Activated T-helper 9 cell treated with anti-CD3 and anti-CD28 coated beads, Interleukin-2, amount 50 U/mL, for 16 hours (primary cell): Measurements from ENCODE around the gene HOXB5.

Experiments
- DNase-seq: peaks from one replicate; pipeline ENCODE4 v3.0.0-alpha.2; 2020; ENCODE audit warnings: low read depth

HOXB5 gene

DNA sequence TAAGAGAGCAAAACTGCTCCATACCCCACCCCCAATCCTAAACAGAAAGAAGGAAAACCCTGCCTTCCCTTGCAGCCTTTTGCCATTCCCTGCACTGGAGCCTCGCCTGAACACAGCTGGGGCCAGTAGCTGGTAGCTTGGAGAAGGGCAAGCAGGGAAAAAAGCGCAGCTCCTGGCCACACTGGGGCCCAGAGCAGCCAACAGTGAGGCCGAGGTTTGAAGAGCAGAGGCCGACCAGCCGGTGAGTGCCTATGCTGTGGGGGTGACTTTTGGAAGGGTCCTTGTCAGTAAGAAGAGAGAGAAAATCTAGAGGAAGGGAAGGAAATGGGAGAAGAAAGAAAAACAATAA lies 35.8 kb upstream of the HOXB5 start:
- no peak for DNase-seq

DNA sequence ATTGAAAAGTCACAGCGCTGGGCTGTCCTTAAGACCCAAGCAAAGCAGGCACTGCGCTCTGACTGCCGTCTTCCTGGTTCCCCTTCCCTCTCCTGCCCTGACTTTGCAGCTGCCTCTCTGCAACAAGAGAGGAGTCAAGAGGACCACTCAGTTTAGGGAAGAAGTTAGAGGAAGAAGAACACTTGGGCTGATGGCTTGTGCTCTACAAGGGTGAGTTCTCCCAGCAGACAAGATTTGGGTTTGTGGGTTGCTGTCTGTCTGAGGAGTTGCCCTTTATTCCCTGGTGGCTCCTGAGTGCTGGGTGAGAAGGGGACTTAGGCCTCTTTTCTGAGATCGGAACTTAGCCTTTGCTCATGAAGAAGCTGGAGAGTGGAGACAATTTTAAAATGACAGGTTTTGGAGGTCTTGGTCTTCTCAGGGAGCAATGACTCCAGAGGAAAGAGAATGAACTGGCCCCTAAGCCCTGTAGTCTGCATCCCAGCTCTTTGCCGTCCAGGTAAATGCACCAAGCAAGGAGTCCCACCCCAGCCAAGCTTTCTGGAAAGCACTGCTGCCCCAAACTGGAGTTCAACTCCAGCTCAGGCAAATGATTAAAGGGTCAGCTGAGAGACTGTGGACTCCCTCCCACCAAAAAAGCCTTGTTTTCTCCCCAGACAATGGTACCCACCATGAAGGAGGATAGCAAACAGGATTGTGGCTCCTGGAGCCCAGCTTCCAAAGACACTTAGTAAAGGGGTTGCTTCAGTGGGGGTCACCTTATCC lies 35.3 kb upstream of the HOXB5 start:
- no peak for DNase-seq

DNA sequence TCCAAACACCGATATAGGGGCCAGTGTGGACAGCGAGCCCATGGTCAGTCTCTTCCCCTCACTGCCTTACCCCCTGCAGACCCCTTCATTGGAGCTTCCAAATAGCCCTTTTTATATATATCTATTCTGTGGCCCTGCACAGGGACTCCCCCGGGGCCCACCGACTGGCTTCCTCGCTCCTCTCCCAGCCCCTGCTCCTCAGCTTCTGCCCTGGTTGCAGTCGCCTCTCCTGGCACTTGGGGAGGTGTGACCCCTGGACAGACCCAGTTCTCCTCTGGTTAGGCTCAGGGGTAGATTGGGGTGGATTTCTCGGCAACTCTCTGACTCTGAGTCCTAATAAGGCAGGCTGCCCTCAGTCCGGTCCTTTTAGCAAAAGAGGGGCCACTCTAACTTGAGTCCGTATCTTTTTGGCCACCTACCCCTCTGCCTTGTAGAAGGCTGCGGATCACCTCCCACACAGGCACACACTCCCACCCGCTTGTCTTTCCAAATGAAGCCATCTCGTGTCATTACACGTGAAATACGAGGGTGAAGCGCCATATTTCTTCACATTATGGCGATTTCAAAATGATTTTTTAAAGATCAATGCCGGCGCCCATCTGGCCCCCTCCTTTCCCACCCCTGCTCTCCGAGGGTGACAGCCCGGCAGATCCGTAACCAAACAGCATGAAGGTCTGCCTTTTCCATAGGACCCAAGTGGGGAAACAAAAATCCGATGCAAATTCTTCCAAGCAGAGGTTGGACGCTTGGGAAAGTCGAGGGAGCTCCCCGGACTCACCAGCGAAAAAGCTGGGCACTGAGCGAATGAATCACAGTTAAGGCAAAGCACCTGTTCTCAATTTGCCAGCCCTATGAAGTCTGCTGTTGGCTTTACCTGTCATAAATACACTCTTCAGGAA lies 34.3 kb upstream of the HOXB5 start:
- no peak for DNase-seq

DNA sequence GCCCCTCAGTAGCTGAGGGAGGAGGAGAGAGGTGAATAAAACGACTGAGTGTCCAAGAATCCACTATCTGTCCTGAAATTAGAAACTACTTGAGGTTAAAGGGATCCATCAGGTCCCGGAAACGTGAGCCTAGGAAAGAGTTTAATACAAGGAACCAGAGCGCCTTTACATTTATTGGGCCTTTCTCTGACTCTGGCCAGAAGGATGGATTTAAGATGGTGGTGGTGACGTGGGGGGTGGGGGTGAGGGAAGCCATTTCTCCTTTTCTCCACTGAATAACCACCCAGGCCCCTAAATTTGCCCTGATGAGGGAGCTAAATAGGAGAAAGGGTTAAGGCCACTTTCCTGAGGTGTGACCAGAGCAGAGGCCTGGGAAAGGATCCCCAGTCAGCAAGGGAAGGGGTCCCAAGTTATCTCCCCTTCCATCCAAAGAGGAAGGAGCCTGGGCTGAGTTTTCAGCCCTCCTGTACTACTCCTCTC lies 33.6 kb upstream of the HOXB5 start:
- DNase-seq: no peak

DNA sequence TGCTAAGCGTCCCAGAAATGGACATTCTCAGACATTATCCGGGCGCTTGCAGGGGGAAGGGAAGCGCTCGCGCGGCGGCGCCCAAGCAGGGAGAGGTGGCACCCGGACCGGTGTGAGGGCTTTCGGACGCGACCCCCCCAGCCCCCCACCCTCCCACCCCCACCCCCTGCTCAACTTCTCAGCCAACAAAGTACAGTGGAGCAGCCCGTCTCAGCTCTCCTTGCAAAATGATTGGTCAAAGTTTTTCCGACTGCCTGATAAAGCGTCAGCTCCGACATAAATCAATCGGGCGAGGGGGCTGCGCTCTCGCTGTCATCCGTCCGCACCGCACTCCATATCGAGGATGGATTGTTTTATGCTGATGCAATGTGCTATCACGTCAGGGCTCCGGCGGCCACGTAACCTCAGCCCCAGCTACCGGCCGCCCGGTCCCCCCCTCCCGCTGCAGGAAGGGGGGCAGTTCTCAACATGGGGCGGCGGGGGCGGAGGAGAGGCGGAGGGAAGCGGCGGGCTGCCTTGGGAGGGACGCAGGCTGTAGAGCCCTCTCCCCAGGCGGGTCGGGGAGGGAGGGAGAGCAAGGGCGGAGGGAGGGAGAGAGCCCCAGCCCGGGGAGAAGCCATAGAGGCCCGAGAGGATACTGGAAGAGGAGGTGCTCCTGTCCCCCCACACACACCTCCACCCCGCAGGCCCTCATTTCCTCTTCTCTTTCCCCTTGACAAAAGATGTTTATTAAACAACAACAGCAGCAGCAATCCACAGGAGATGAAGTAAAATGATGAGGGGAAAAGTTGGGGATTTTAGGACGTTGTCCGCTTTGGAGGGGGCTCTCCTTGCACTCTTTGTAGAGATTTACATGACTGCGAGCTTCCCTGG lies 32.9 kb upstream of the HOXB5 start, which contains the start of gene HOXB9:
TSS of gene HOXB9 (minus strand) at position 114 of the 873 bp plus-strand sequence. CDS start at position 25, 89 bp downstream.
- peak; percentile 48 for DNase-seq

DNA sequence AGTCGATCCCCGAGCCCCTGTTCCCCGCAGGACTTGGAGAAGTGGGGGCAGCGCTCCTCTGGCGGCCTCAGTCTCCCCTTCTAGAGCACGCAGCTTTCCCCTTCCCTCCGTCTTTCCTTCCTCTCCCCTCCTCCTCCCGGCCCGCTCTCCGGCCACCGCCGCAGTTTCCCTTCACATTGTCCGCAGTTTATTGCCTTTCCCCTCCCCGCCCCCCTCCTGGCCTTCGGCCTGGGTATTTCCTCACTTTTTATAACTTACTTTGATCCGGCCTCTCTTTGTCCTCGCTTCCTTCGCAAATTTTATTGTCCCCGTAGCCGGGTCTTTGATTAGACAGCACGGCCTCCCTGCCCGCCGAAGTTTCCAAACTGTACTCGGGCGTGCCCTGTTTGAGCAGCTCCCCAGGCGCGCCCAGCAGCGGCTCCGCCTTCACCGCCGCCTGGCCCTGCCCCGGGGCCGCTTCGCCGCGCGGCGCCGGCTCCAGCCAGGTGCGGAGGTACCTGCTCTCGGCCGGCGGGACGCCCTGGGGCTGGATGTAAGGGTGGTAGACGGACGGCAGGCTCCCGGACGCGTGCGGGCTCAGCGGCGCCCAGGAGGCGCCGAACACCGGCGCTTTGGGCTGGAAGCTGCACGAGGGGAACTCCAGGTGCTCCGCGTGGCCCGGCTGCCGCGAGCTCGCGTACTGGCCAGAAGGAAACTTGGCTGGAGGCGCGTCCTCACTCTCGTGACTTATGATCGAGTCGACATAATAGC lies 32.1 kb upstream of the HOXB5 start:
- DNase-seq: no peak

DNA sequence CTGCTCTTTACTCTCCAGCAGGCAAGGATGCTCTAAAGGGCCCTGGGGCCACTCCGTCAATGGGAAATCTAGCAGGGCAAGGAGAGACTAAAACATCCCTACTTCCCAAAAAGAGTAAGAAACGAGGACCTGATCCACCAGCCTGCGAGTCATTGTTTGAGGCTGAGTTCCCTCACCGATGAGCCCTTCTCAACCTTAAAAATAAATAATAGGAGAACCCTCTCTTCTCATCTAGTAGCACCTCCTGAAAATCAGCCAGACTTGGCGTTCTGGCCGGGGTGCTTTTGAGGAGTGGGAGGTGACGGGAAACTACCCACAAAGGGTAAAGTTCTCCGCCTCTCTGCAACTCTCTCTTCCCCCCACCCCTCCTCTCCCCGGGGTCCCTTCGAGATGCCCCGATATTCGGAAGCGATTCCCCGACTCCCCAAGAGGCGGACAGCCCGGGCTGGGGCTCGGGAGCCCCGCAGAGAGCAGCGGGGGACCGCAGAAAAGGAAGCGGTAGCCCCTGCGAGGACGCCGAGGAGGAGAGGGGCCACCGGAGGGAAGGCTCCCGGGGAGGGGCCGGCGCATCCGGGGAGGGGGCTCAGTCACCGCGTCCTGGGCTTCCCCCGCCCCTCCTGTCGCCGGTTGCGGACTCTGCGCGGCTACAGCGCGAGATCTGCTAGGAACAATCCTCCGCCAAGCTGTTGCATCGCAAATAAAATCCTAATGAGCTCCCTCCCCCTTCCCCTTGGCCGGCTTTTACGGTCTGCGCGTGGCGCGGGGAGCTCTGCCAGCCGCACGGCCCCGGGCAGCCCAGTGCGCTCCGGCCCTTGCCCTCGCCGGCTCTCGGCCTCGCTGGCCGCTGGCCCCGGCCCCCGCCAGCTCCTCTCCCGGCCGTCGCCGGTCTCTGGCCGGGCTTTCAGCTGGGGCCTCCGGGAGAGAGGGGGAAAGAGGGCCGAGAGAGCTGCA lies 31.2 kb upstream of the HOXB5 start:
- no peak for DNase-seq

DNA sequence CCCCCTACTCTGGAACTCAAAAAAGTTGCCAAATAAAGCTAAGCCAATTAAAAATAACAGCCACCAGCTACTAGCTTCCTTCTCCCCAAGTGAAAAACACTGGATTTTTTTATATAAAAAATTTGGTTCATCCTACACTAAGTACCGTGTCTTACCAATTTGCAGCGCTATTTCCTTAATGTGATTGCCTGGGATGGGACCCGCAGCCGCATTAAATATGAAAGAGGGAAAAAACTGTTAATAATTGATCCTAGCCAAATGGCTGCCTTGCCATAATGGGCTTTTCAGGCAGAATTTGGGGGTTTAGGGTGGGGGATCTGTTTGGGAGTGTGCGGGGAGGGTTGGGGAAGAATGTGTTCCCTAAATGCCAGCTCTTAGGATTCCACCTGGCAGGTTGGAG lies 30.5 kb upstream of the HOXB5 start:
- no peak for DNase-seq

DNA sequence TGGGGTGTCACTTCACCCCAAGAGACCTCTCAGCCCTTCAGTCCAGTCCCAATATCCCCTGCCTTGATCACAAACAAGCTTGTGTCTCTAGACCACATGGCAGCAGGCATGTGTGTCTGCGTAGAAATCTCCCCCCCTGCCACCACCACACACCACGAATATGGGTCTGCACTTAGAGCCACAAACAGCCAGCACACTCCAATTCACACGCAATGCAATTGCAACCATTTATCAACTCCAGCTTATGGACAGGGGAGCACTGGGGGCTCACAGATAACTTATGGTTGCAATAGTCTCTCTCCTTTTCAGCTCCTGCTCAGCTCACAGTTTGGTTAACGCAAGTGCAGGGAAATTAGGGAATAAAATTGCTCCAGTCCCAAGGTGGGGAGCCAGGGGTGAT lies 30.0 kb upstream of the HOXB5 start:
- no peak for DNase-seq

DNA sequence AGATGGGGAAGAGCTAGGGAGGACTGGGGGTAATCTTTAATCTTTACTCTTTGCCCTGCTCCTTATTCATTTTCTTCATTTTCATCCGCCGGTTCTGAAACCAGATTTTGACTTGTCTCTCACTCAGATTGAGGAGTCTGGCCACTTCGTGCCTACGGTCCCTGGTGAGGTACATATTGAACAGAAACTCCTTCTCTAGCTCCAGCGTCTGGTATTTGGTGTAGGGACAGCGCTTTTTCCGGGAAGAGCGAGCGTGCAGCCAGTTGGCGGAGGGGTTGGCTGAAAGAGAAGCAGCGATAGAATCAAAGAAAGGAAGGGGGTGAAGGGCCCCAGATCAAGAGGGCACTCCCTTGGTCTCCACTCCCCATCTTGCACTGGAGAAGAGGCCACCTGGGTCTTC lies 29.3 kb upstream of the HOXB5 start:
- no peak for DNase-seq

DNA sequence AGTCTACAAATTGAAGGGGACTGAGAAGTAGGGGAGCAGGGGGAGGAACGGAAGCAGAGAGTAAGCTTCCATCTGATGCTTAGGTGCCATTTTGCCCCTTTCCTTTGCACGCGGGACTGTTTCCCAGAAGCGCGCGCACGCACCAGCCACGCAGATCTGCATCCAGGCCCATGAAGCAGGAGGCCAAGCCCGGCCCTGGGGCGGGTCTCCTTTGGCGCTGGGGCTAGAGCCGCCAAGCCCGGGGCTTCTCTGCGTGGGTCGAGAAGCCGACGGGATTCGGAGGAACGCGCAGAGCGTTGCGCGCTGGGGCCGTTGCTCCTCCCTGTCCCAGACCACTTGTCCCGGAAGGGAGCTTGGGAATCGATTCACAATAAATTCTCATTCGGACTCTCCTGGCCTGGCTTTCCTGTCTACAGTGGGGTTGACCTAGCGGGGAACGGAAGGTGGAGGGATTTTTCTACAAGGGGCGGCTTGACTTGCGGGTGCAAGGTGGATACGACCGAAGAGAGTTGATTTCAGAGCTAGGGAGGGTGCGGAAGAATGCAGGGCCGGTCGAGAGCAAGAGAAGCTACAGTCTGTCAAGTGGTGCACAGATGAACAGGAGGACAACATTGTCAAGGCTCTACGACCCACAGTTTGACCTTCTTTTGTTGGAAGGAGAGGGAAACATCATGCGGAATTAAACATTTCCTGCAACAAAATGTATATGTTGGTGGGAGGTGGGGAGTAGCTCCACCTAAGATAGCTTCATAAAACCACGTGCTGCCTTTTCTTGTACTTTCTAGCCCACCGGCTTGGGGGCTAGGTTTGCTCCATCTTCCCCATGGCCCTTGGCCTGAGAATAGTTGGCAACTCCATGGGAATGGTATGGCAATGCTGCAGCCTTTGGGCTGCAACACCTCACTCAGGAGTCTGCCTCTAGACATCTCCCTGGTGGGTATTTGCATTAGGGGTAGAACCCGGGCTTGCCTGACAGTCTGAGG lies 28.1 kb upstream of the HOXB5 start:
- no peak for DNase-seq

DNA sequence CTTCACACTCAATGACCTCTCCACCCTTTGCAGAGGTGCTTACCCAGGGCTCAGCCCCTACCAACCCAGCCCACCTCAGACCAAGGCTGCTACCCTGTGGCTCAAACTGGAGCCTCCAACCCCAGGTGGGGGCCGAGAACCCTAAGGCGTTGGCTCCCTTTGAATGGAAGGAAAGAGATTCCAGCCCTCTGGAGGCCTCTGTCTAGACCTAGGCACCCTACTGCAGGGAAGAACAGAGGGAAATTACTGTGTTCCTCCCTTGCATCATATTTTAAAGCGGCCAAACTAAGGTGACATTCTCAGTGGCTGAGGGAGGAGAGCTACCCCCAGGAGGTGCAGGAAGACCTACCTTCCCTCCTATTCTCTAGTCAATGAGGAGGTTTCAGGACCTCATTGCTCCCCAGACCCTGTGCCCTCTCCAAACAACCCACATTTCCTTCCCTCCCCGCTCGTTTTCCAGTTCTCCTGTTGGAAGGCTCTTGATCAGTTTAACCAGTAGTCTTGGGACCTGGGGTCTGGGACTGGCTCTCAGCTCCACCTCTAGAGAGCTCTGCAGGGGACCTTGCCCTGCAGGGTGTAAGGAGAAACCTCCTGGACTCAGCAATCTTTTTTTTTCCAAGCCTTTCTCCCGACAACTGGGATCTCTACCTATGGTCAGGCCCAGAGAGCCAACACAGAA lies 27.0 kb upstream of the HOXB5 start:
- no peak for DNase-seq

DNA sequence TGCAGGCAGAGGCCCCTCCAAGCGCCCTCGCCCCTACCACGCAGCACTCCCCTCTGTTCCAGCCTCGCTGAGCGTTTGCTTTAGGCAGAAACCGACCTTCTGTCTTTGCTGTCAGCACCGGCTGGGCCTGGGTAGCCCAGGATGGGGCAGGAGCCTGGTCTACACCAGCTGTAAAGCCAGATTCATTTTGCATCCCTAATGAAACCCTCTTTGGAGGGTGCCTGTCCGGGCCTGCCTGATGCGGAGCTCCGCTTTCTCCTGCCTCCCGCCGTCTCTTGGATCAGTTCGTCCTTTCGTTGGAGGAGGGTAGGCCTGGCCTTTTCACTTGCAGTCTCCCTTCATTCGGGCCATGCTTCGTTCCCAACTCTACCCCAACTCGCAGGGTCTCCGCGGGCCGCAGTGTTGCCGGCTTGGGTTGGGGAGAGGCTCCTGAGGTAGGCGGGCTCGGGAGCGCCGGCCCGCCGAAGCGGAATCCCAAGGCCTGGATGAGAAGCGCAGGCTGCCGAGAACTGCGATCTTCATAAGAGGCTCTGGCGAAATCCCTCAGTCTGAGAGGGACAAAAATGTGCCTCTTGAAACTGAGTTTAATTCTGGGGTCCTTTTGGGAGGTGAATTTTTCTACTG lies 26.4 kb upstream of the HOXB5 start:
- DNase-seq: no peak

DNA sequence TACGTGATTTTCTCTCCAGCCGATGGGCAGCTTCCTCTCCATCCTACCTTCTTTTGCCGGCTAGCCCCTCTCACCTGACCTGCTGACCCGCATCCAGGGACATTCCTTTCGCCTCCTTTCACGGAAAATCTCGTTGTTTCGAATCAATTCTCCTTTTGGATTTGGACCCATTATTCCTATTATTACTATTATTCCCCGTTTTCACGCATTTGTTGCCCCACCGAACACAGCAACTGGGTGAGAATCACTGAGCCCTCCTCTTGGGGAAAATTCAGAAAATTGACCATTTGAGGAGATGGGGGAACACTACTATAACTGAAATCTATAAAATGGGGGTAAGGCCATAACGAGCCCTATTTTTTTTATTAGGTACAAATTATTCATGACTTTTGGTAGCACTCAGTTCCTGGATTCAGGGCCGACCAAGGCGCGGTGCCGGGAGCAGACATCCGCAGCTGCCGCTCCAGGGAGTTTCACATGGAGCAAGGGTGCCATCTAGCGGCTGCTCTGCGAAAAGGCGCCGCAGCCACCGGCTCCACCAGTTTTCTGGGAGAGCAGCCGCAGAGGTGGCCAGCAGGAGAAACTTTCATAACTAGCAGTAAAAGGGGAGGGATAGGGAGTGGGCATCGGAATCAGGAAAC lies 24.8 kb upstream of the HOXB5 start:
- DNase-seq: peak; percentile 72

DNA sequence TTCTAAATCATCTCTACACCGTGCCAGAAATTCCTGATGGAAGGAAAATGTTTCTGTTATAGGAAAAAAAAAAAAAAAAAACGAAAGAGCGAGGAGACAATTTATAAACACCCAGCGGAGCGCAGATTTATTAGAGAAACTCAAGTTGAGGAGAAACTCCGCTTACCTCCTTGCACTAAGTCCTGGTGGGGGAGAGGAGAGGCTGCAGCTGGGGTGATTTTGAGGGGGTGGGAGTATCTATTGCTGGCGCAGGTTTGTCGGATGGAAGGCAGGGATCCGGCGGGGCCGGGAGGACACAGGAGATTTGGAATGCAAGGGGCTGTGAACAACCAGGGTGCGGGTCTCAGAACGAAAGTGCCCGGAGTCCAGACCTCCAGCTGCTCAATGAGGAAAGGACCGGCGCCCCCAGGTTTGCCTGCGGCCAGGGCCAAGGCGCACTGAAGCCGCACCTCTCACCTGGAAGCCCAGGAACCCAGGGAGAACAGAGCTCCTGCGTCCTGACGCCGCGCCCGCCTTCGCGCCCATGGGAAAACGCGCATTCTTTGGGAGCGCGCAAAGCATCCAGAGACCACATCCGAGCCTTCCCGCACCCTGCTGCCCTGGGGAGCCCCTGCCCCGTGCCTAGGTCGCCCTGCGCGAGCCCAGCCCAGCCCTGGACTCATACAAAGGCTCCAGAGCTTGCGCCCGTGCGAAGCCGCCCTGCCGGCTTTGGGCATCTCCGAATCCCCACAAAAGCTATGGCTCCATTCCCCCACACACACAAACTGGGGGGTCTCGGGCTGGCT lies 24.1 kb upstream of the HOXB5 start:
- DNase-seq: no peak

DNA sequence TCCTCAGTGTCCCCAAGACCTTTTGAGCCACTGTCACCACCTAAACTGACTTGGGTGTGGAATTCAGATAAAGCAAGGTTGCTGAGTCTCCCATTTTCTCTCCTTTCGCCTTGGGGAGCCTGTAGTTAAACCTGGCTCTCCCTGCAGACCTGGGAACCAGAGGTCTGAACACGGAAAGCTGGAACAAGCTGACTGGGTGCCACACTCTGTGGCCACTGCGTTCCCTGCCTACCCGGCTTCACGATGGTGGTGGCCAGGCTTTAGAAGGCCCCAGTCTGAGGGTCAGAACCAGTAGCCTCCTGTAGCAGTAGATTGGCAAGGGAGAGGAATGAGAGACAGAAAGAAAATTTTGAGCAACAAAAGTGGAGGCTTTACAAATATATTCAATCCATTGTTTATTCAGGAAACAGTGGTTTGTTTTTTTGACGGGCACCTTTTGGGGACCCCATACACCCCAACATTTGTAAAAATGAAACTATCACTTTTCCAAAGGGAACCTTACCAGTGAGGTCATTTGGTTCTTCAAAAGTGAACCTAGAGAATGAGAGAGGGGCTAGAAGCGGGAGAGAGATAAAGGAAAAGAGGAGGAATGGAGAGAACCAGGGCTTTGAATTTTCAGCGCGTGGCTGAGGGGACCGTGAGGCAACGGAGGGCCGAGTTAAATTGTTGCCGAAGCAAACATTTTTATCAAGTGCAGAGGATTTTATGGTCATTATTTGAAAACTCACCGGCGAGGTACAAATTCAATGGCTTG lies 23.3 kb upstream of the HOXB5 start:
- DNase-seq: no peak
